RPMI7951 (cell line): ENCODE measurements around the gene DGAT2. TPM values are rescaled to one million over a fixed set of nuclear protein-coding genes. Genes with fewer than 3 reads are reported as not detected.
A peak's percentile ranks its signal among the peaks of the same experiment; 100 is the strongest.

Experiments used
- DNase-seq: peaks from one replicate; pipeline ENCODE4 v3.0.0-alpha.2; 2012; ENCODE audit warnings: low read depth
- total RNA-seq: library from RNA; depleted of rRNA; stranded (reverse); fragments of >200 nt; shearing (Covaris generic); gene quantifications from 2 replicates; pipeline ENCODE4 v1.2.3, GENCODE V29; 2014; rRNA removed

Gene DGAT2
- total RNA-seq, 1 experiment from 2014 or later: 2.4 TPM

- no peak for DNase-seq
These were observed 54.8 kb downstream of the DGAT2 start for GRCh38 chr11:75823415-75823814.

GRCh38 chr11:75823946-75824345, 55.4 kb downstream of the DGAT2 start:
- no peak for DNase-seq

GRCh38 chr11:75826461-75827230, 58.1 kb downstream of the DGAT2 start:
- peak; percentile 11 for DNase-seq

- DNase-seq: no peak
These were observed 59.0 kb downstream of the DGAT2 start for GRCh38 chr11:75827562-75827961.

GRCh38 chr11:75831915-75832502, 63.4 kb downstream of the DGAT2 start:
- DNase-seq: no peak

GRCh38 chr11:75834728-75835127, 66.2 kb downstream of the DGAT2 start:
- no peak for DNase-seq

- no peak for DNase-seq
These were observed 67.8 kb downstream of the DGAT2 start for GRCh38 chr11:75836417-75836816.

- no peak for DNase-seq
These were observed 71.3 kb downstream of the DGAT2 start for GRCh38 chr11:75839851-75840250.

- DNase-seq: no peak
These were observed 71.9 kb downstream of the DGAT2 start for GRCh38 chr11:75840522-75840921.

- no peak for DNase-seq
These were observed 73.2 kb downstream of the DGAT2 start for GRCh38 chr11:75841739-75842138.

GRCh38 chr11:75845324-75845723, 76.7 kb downstream of the DGAT2 start:
- DNase-seq: no peak

- DNase-seq: peak; percentile 6
These were observed 81.3 kb downstream of the DGAT2 start for GRCh38 chr11:75849894-75850293.

- peak; percentile 9 for DNase-seq
These were observed 82.2 kb downstream of the DGAT2 start for GRCh38 chr11:75850787-75851186.

Other genes starting within 250 kb of the DGAT2 start
- gene GDPD5, start 242.8 kb upstream of the DGAT2 start, total RNA-seq: 0.84 and 1.5 TPM in 2 replicates
- 701 and 1,063 TPM in 2 replicates for gene SERPINH1, start 206.5 kb upstream of the DGAT2 start, total RNA-seq
- gene MAP6, start 99.7 kb upstream of the DGAT2 start, total RNA-seq: not detected in 2 replicates
- gene MOGAT2, start 50.9 kb upstream of the DGAT2 start, total RNA-seq: not detected in 2 replicates
- 12.3 and 17.7 TPM in 2 replicates for gene UVRAG, start 46.4 kb downstream of the DGAT2 start, total RNA-seq